NT2/D1 (cell line): Measurements from ENCODE around the gene TBX1.

Source experiments
- DNase-seq: peaks from one replicate; pipeline ENCODE4 v3.0.0-alpha.2; 2011; ENCODE audit warnings: low read depth, low spot score
- H3K27me3 ChIP-seq: 2 replicates; pipeline ENCODE4 v1.6.0; 2011; ENCODE audit warnings: mild to moderate bottlenecking; ENCODE audit not compliant: insufficient read length, insufficient read depth
- H3K36me3 ChIP-seq: 2 replicates; pipeline ENCODE4 v1.6.1; 2011; ENCODE audit warnings: mild to moderate bottlenecking, low read length, mixed read lengths; ENCODE audit not compliant: insufficient read depth, insufficient read length
- H3K4me1 ChIP-seq: 2 replicates; pipeline ENCODE4 v1.5.1; 2011; ENCODE audit not compliant: insufficient read depth, insufficient read length
- H3K4me3 ChIP-seq: 2 replicates; pipeline ENCODE4 v1.5.1; 2011; ENCODE audit warnings: low read depth; ENCODE audit not compliant: insufficient read length
- H3K9ac ChIP-seq: 2 replicates; pipeline ENCODE4 v1.6.0; 2011; ENCODE audit warnings: low read depth; ENCODE audit not compliant: insufficient read length
- H3K9me3 ChIP-seq: 2 replicates; pipeline ENCODE4 v1.5.1; 2011; ENCODE audit warnings: mild to moderate bottlenecking, low read length; ENCODE audit not compliant: insufficient read depth
- SUZ12 ChIP-seq: IDR thresholded peaks from 2 replicates; pipeline ENCODE4 v1.6.1; 2011; ENCODE audit not compliant: insufficient read length, insufficient read depth; ENCODE audit errors: extremely low read depth
- YY1 ChIP-seq: IDR thresholded peaks from 2 replicates; pipeline ENCODE4 v1.6.1; 2011; ENCODE audit not compliant: insufficient read length, insufficient read depth
- ZNF274 ChIP-seq: IDR thresholded peaks from 2 replicates; pipeline ENCODE4 v1.6.1; 2011; ENCODE audit warnings: mild to moderate bottlenecking, low read depth, low read length

TBX1 gene

GRCh38 chr22:19720999-19721329 lies 39.6 kb upstream of the TBX1 start:
- H3K4me1 ChIP-seq, result peaks cover 16% of the 10 kb centered on the region
- H3K9ac ChIP-seq, result no peak overlapping the region
- no peak for TF ChIP-seq YY1
- TF ChIP-seq SUZ12, result no peak
- no peak for TF ChIP-seq ZNF274
- H3K36me3 ChIP-seq, result peaks cover 17% of the 10 kb centered on the region
- DNase-seq, result no peak
- H3K27me3 ChIP-seq, result peaks cover 69% of the 10 kb centered on the region
- no peak overlapping the region for H3K4me3 ChIP-seq
- peaks cover 17% of the 10 kb centered on the region; the same call in 1 of the 2 replicates for H3K9me3 ChIP-seq

DNA sequence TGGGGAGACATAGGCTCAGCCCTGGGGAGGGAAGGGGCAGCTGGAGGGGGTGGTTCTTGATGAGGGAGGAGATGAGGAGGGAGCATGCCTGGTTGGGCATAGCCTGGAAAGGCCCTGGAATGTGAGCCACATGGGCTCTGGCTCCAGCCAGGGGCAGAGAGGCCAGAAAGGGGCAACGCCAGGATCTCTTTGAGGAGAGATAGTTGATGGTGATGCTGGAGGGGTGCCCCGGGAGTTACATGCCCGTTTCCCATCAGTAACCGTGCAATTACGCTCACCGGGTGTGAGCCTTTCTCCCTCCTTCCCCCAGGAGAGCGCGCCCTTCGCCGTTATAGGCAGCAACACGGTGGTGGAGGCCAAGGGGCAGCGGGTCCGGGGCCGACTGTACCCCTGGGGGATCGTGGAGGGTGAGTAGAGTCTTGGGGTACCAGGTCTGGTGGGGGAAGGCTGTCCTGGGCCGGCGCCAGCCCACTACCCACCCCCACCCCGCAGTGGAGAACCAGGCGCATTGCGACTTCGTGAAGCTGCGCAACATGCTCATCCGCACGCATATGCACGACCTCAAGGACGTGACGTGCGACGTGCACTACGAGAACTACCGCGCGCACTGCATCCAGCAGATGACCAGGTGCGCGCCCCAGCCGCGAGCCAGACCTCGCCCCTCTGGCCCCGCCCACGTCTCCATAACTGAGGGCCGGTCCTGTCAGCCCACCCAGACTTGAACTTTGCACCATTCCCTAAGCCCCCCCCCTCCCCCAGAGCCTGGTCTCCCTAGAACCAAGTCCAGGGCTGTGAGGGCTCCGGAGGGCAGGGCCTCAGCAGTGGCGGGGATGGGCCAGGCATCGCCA lies 39.0 kb upstream of the TBX1 start:
- H3K27me3 ChIP-seq, result peaks cover 63% of the 10 kb centered on the region
- no peak for DNase-seq
- H3K9ac ChIP-seq, result no peak overlapping the region
- no peak for TF ChIP-seq ZNF274
- TF ChIP-seq YY1, result no peak
- no peak for TF ChIP-seq SUZ12
- H3K36me3 ChIP-seq, result peaks cover 17% of the 10 kb centered on the region
- no peak overlapping the region for H3K4me3 ChIP-seq
- peaks cover 17% of the 10 kb centered on the region; the same call in 1 of the 2 replicates for H3K9me3 ChIP-seq
- peaks cover 16% of the 10 kb centered on the region for H3K4me1 ChIP-seq

DNA sequence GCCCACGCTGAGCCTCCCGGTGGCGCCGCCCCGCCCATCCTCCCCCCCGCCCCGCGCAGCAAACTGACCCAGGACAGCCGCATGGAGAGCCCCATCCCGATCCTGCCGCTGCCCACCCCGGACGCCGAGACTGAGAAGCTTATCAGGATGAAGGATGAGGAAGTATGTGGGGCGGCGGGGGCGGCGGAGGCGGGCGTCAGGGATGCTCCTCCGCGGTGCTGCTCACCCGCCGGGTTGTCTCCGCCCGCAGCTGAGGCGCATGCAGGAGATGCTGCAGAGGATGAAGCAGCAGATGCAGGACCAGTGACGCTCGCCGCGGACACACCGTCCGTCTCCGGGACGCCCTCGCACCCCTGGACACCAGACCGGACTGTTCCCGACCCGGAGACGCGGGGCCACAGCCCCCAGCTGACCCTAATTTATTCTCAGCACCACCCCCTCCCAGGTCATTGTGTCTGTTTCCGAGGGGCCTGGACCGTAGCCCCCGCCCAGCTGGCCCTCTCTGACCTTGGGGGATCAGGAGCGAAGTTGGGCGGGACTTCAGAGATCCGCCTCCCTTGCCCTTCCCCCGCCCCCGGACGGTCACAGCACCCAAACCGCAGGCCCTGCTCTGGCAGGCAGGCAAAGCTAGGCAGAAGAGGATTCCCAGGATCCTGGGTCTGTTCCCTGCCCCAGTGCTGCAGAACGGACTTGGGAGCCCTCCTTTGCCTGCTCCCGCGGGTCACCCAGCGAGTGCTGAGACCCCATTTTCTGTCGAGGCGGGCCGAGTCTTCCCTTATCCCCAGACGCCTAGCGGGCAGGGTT lies 38.2 kb upstream of the TBX1 start:
- Histone ChIP-seq H3K9ac (no peak overlapping the region), H3K27me3 (peaks cover 63% of the 10 kb centered on the region), H3K4me3 (no peak overlapping the region), H3K4me1 (peaks cover 11% of the 10 kb centered on the region), H3K36me3 (peaks cover 17% of the 10 kb centered on the region), H3K9me3 (peaks cover 17% of the 10 kb centered on the region; the same call in 1 of the 2 replicates)
- no peak for TF ChIP-seq YY1
- TF ChIP-seq SUZ12, result no peak
- no peak for TF ChIP-seq ZNF274
- no peak for DNase-seq

- Histone ChIP-seq H3K9me3 (peaks cover 17% of the 10 kb centered on the region; the same call in 1 of the 2 replicates), H3K9ac (no peak overlapping the region), H3K27me3 (peaks cover 60% of the 10 kb centered on the region), H3K36me3 (peaks cover 17% of the 10 kb centered on the region), H3K4me1 (peaks cover 6% of the 10 kb centered on the region), H3K4me3 (no peak overlapping the region)
- TF ChIP-seq ZNF274, result no peak
- no peak for TF ChIP-seq YY1
- TF ChIP-seq SUZ12, result no peak
- no peak for DNase-seq
Observed at GRCh38 chr22:19722982-19723231, 37.7 kb upstream of the TBX1 start.

DNA sequence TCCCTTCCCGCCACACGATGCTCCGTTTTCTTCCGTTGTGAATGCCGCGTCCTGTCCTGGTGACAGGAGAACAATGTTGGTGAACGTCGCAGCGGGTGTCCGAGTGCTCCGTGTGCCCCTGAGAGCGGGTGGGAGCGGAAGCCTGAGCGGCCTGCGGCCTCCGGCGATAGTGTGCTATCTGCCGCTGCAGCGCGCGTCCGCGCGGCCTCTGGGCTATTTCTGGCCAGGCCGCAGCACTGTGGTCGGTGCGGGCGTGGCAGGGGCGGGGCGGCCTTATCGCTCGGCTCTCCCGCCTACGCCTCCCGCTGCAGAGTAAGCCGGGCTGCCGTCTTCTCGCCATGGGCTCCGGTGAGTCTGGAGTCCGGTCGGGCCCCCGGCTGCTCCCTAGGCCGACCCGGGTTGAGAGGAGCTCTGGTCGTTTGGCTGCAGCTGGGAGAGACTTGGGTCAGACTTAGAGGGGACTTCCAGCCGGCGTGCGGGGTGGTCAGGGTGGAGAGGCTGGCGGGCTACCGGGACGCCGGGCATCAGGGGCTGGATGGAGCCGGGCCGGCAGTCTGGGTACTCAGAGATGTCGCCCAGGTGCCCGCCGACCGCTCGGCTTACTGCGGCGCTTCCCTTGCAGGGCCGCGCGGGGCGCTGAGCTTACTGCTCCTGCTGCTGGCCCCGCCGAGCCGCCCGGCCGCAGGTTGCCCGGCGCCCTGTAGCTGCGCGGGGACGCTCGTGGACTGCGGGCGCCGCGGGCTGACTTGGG lies 37.2 kb upstream of the TBX1 start, which contains the start of gene GP1BB:
TSS of gene GP1BB (plus strand) at position 308 of the 751 bp plus-strand sequence. CDS start at position 339, 31 bp downstream.
- no peak for DNase-seq
- Histone ChIP-seq H3K4me3 (no peak within 1 kb of the TSS), H3K36me3 (peaks cover 17% of the 10 kb centered on the region), H3K9me3 (peaks cover 17% of the 10 kb centered on the region; the same call in 1 of the 2 replicates), H3K27me3 (peaks cover 58% of the 10 kb centered on the region), H3K4me1 (peaks cover 5% of the 10 kb centered on the region), H3K9ac (peak within 1 kb of the TSS; percentile 68)
- TF ChIP-seq SUZ12 (no peak), ZNF274 (no peak), YY1 (no peak)

DNA sequence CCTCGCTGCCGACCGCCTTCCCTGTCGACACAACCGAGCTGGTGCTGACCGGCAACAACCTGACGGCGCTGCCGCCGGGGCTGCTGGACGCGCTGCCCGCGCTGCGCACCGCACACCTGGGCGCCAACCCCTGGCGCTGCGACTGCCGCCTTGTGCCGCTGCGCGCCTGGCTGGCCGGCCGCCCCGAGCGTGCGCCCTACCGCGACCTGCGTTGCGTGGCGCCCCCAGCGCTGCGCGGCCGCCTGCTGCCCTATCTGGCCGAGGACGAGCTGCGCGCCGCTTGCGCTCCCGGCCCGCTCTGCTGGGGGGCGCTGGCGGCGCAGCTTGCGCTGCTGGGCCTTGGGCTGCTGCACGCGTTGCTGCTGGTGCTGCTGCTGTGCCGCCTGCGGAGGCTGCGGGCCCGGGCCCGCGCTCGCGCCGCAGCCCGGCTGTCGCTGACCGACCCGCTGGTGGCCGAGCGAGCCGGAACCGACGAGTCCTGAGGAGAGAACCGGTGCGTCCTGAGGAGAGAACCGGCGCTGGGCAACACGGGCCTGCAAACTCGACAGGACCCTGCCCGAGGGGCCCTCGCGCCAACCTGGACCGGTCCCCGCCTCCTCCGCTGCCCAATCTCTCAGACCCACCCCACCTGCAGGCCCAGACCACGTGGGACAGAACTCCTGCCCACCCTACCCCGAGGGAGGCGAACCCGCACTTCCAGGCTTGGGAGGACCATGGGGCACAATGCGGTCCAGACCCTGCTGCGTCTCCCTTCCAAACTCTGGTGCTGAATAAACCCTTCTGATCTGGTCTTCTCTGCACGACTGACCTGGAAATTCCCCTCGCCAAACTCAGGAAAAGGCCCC lies 36.4 kb upstream of the TBX1 start:
- H3K9ac ChIP-seq, result peak overlapping the region; percentile 68
- H3K27me3 ChIP-seq, result peaks cover 50% of the 10 kb centered on the region
- peaks cover 17% of the 10 kb centered on the region for H3K36me3 ChIP-seq
- H3K4me1 ChIP-seq, result peaks cover 3% of the 10 kb centered on the region
- no peak overlapping the region for H3K4me3 ChIP-seq
- TF ChIP-seq ZNF274, result no peak
- TF ChIP-seq YY1, result no peak
- no peak for TF ChIP-seq SUZ12
- peak; percentile 52 for DNase-seq
- peaks cover 17% of the 10 kb centered on the region; the same call in 1 of the 2 replicates for H3K9me3 ChIP-seq
